ENCODE results near the gene FOXQ1. TPM values are rescaled to one million over a fixed set of nuclear protein-coding genes. Genes with fewer than 3 reads are reported as not detected.

Gene FOXQ1
- total RNA-seq, 2 experiments from 2014 or later, result not detected

GRCh38 chr6:1309366-1309765 is 2.5 kb upstream of the FOXQ1 start:
- no peak overlapping the region for H3K27ac ChIP-seq (ENCODE audit: low read depth, low read length, poor library complexity, severe bottlenecking)
- ChIA-PET CTCF (ENCODE audit: unreplicated experiment) (no interaction called here), POLR2A (no interaction called here)
- H4K20me1 ChIP-seq (ENCODE audit: insufficient read depth, low read length), result no peaks in the 10 kb centered on the region
- no TSS peak for BruUV-seq (replicated peaks)
- no peaks in the 10 kb centered on the region for H3K79me2 ChIP-seq (ENCODE audit: insufficient read depth, low read depth, low read length)
- intact Hi-C loops (cut with micrococcal nuclease; ENCODE audit: unreplicated experiment), result no loop called here
- H2AFZ ChIP-seq (ENCODE audit: low read length), result no peak overlapping the region
- H3K4me3 ChIP-seq (ENCODE audit: low read depth, low read length, poor library complexity, severe bottlenecking), result no peak overlapping the region
- no peaks in the 10 kb centered on the region for H3K9me2 ChIP-seq (ENCODE audit: insufficient read depth, low read length)
- TF ChIP-seq EZH2phosphoT487 (IDR thresholded peaks at IDR 0.05; ENCODE audit: borderline replicate concordance, low read depth, low read length) (no peak), CTCF (conservative IDR thresholded peaks at IDR 0.05; ENCODE audit: low read length) (no peak)
- DNase-seq (ENCODE audit: low spot score), result no peak
- no peak overlapping the region for H3K4me2 ChIP-seq (ENCODE audit: low read length)
- no peaks in the 10 kb centered on the region for H3K9me3 ChIP-seq (ENCODE audit: low read length)
- H3K4me1 ChIP-seq (ENCODE audit: insufficient read depth, low read length, poor library complexity, severe bottlenecking), result no peaks in the 10 kb centered on the region
- no peaks in the 10 kb centered on the region for H3K36me3 ChIP-seq (ENCODE audit: insufficient read depth, low read length)

GRCh38 chr6:1310628-1311399 is 1.1 kb upstream of the FOXQ1 start:
- H3K4me2 ChIP-seq (ENCODE audit: low read length), result no peak overlapping the region
- no peak overlapping the region for H3K4me3 ChIP-seq (ENCODE audit: low read depth, low read length, poor library complexity, severe bottlenecking)
- no TSS peak for BruUV-seq (replicated peaks)
- ChIA-PET POLR2A (no interaction called here), CTCF (ENCODE audit: unreplicated experiment) (no interaction called here)
- H3K79me2 ChIP-seq (ENCODE audit: insufficient read depth, low read depth, low read length), result no peaks in the 10 kb centered on the region
- intact Hi-C loops (cut with micrococcal nuclease; ENCODE audit: unreplicated experiment), result no loop called here
- TF ChIP-seq CTCF (conservative IDR thresholded peaks at IDR 0.05; ENCODE audit: low read length) (no peak), EZH2phosphoT487 (IDR thresholded peaks at IDR 0.05; ENCODE audit: borderline replicate concordance, low read depth, low read length) (no peak)
- H2AFZ ChIP-seq (ENCODE audit: low read length), result no peak overlapping the region
- no peaks in the 10 kb centered on the region for H3K9me2 ChIP-seq (ENCODE audit: insufficient read depth, low read length)
- H4K20me1 ChIP-seq (ENCODE audit: insufficient read depth, low read length), result no peaks in the 10 kb centered on the region
- H3K36me3 ChIP-seq (ENCODE audit: insufficient read depth, low read length), result no peaks in the 10 kb centered on the region
- DNase-seq (ENCODE audit: low spot score), result no peak
- no peaks in the 10 kb centered on the region for H3K4me1 ChIP-seq (ENCODE audit: insufficient read depth, low read length, poor library complexity, severe bottlenecking)
- H3K27ac ChIP-seq (ENCODE audit: low read depth, low read length, poor library complexity, severe bottlenecking), result no peak overlapping the region
- H3K9me3 ChIP-seq (ENCODE audit: low read length), result no peaks in the 10 kb centered on the region

GRCh38 chr6:1312203-1312472 is 240 bp downstream of the FOXQ1 start:
- TF ChIP-seq CTCF (conservative IDR thresholded peaks at IDR 0.05; ENCODE audit: low read length), result no peak
- no peak for TF ChIP-seq EZH2phosphoT487 (IDR thresholded peaks at IDR 0.05; ENCODE audit: borderline replicate concordance, low read depth, low read length)
- POLR2A ChIA-PET, result no interaction called here
- DNase-seq (ENCODE audit: low spot score), result no peak
- no peaks in the 10 kb centered on the region for H3K9me2 ChIP-seq (ENCODE audit: insufficient read depth, low read length)
- no peaks in the 10 kb centered on the region for H3K79me2 ChIP-seq (ENCODE audit: insufficient read depth, low read depth, low read length)
- no peaks in the 10 kb centered on the region for H3K4me1 ChIP-seq (ENCODE audit: insufficient read depth, low read length, poor library complexity, severe bottlenecking)
- H3K27ac ChIP-seq (ENCODE audit: low read depth, low read length, poor library complexity, severe bottlenecking), result no peak overlapping the region
- H3K4me3 ChIP-seq (ENCODE audit: low read depth, low read length, poor library complexity, severe bottlenecking), result no peak overlapping the region
- H4K20me1 ChIP-seq (ENCODE audit: insufficient read depth, low read length), result no peaks in the 10 kb centered on the region
- intact Hi-C loops (cut with micrococcal nuclease; ENCODE audit: unreplicated experiment), result no loop called here
- BruUV-seq (replicated peaks), result no TSS peak
- H3K36me3 ChIP-seq (ENCODE audit: insufficient read depth, low read length), result no peaks in the 10 kb centered on the region
- H2AFZ ChIP-seq (ENCODE audit: low read length), result no peak overlapping the region
- H3K4me2 ChIP-seq (ENCODE audit: low read length), result no peak overlapping the region
- CTCF ChIA-PET (ENCODE audit: unreplicated experiment), result no interaction called here
- no peaks in the 10 kb centered on the region for H3K9me3 ChIP-seq (ENCODE audit: low read length)
